Measurements from ENCODE around the gene SPIRE2.
"Not testable (repeated sequence)": the region's sequence is repeated elsewhere in the genome, so short reads cannot be mapped to it uniquely, and the experiment has no call there.

SPIRE2 gene, protein sequence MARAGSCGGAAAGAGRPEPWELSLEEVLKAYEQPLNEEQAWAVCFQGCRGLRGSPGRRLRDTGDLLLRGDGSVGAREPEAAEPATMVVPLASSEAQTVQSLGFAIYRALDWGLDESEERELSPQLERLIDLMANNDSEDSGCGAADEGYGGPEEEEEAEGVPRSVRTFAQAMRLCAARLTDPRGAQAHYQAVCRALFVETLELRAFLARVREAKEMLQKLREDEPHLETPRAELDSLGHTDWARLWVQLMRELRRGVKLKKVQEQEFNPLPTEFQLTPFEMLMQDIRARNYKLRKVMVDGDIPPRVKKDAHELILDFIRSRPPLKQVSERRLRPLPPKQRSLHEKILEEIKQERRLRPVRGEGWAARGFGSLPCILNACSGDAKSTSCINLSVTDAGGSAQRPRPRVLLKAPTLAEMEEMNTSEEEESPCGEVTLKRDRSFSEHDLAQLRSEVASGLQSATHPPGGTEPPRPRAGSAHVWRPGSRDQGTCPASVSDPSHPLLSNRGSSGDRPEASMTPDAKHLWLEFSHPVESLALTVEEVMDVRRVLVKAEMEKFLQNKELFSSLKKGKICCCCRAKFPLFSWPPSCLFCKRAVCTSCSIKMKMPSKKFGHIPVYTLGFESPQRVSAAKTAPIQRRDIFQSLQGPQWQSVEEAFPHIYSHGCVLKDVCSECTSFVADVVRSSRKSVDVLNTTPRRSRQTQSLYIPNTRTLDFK

GRCh38 chr16:89828199-89828869 is at the start of gene SPIRE2:
TSS of gene SPIRE2 (plus strand) at chr16:89828475. CDS start at chr16:89828551, 76 bp downstream.
- no peak for DNase-seq

DNA sequence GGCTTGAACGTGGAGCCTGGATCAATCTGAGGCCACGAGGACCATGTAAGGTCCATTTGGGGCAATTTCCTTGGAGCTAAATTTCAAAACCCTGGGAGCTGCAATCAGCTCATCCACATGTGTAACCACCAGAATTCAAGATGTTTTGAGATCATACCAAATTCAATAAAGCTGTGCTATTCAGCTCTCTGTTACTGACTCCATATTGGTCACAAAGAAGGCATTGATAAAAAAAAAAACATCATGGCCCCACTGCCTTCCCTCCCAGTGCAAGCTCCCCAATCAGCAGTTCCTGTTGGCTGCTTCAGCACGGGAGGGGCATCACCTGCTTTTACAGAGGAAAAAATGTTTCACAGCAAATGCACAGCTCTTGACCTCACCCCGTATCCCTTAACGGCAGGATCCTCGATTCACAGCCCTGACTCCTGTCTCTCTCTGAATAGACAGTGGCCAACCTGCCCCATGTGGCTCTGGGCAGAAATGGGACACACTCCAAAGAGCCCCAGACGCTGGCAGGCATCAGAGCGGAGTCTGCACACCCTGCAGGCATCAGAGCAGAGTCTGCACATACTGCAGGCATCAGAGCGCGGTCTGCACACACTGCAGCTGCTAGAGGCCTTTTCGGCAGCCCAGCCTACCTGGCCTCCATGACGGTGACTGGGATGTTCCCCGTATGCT is 48.9 kb upstream of the SPIRE2 start:
- no peak for DNase-seq

GRCh38 chr16:89779909-89780305 is 48.4 kb upstream of the SPIRE2 start:
- DNase-seq, result no peak

GRCh38 chr16:89782489-89782888 is 45.8 kb upstream of the SPIRE2 start:
- no peak for DNase-seq

DNA sequence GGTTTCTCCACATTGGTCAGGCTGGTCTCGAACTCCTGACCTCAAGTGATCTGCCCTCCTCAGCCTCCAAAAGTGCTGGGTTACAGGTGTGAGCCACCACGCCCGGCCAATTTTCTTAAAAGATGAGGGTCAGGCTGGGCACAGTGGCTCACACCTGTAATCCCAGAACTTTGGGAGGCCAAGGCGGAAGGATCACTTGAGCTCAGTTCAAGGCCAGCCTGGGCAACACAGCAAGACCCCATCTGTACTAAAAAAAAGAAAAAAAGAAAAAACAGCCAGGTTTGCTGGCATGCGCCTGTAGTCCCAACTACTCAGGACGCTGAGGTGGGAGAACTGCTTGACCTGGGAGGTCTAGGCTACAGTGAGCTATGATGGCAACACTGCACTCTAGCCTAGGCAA is 44.3 kb upstream of the SPIRE2 start:
- not testable (repeated sequence) for DNase-seq

- no peak for DNase-seq
These were observed 43.9 kb upstream of the SPIRE2 start for GRCh38 chr16:89784406-89784805.

DNA sequence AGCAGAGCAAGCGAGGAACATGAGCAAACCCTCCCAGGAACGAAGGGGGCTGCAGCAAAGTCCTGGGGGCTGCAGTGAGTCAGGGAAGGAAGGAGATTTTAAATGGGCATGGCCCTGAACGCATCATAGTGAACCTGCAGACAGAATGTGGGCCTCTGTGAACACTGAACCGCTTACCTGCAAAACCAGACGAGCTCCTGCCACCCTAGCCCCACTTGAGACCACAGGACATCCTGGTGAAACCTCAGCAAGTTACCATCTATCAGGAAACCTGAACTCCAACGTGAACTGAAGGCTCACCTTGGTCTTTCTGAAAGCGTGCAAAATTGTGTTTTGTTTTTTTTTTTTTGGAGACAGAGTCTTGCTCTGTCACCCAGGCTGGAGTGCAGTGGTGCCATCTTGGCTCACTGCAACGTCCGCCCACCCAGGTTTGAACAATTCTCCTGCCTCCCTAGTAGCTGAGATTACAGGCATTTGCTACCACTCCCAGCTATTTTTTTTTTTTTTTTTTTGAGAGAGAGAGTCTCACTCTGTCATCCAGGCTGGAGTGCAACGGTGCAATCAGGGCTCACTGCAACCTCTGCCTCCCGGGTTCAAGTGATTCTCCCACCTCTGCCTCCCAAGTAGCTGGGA is 42.6 kb upstream of the SPIRE2 start:
- DNase-seq, result no peak

DNA sequence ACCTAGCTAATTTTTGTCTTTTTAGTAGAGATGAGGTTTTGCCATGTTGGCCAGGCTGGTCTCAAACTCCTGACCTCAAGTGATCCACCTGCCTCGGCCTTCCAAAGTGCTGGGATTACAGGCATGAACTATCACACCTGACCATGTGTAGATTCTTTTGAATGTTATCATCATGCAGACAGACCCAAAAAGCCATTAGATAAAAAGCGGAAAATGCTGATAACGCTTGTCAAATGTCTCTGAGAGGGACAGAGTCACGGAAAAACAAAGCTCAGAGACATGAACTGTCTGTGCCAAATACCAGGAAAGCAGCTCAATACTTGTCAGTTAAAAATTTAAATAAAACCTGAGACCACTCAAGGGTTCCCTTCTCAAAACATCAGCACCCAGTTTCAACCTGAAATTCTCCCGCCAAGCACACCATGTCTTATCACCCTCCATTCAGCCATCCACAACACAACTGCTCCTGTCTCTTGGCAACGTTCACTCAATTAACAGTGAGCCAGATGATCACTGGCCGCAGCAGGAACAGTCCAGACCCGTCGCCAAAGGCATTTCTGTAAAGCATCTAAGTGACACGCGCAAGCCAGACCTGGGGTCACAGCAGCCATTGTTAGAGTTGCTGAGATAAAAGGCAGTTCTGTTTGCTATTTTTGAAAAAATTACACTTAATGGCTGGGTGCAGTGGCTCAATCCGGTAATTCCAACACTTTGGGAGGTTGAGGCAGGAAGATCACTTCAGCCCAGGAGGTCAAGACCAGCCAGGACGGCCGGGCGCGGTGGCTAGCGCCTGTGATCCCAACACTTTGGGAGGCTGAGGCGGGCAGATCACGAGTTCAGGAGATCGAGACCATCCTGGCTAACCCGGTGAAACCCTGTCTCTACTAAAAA is 41.6 kb upstream of the SPIRE2 start:
- DNase-seq, result no peak

DNA sequence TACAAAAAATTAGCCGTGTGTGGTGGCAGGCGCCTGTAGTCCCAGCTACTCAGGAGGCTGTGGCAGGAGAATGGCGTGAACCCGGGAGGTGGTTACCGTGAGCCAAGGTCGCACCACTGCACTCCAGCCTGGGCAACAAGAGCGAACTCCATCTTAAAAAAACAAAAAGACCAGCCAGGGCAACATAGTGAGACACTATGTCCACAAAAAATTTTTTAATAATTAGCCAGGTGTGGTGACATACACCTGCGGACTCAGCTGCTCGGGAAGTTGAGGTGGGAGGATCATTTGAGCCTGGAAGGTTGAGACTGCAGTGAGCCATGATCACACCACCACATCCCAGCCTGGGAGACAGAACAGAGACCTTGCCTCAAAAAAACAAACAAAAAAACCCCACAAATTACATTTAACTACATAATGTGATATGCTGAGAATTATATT is 40.9 kb upstream of the SPIRE2 start:
- no peak for DNase-seq

GRCh38 chr16:89791278-89791995 is 36.8 kb upstream of the SPIRE2 start:
- DNase-seq, result no peak

DNA sequence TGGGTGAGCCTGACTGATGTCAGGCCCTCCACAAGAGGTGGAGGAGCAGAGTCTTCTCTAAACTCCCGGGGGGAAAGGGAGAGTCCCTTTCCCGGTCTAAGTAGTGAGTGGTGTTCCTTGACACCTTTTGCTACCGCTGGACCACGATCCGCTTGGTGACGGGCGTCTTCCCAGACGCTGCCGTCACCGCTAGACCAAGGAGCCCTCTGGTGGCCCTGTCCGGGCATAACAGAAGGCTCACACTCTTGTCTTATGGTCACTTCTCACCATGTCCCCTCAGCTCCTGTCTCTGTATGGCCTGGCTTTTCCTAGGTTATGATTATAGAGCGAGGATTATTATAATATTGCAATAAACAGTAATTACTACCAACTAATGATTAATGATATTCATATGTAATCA is 35.2 kb upstream of the SPIRE2 start:
- DNase-seq, result not testable (repeated sequence)

- no peak for DNase-seq
These were observed 34.3 kb upstream of the SPIRE2 start for GRCh38 chr16:89793955-89794354.

GRCh38 chr16:89795676-89796075 is 32.6 kb upstream of the SPIRE2 start:
- DNase-seq, result no peak

DNA sequence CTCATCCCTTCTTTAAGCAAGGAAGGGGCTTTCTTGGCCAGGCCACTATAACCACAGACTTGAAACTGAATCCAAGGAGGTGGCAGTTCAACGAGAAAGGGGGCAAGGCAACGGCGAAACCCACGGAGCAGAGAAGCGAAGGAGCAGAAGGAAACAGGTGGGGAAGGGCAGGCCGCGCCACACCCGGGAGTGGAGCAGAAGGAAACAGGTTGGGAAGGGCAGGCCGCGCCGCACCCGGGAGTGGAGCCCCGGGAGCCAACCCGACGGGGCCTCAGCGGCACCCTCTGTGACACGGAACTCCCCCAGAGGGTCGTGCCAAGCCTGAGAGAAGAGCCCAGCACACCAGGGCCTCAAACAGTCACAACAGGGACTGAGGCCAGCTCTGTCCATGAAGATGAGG is 32.2 kb upstream of the SPIRE2 start:
- DNase-seq, result no peak

DNA sequence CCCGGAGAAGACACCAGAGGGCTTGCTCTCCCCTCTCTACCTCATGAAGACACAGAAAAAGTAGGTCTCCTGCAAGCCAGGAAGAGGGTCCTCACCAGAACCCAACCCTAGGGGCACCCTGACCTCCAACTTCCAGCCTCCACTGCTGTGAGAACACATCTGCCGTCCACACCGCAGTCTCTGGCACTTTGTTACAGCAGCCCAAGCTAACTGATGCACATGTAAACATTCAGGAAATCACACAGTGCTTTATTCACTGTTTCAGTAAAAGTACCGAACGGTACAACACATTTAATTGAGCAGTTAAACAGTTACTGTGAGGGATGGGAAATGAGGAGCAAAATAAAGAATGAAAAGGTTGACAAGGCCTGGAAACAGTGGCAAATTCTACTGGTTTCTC is 30.1 kb upstream of the SPIRE2 start:
- no peak for DNase-seq

DNA sequence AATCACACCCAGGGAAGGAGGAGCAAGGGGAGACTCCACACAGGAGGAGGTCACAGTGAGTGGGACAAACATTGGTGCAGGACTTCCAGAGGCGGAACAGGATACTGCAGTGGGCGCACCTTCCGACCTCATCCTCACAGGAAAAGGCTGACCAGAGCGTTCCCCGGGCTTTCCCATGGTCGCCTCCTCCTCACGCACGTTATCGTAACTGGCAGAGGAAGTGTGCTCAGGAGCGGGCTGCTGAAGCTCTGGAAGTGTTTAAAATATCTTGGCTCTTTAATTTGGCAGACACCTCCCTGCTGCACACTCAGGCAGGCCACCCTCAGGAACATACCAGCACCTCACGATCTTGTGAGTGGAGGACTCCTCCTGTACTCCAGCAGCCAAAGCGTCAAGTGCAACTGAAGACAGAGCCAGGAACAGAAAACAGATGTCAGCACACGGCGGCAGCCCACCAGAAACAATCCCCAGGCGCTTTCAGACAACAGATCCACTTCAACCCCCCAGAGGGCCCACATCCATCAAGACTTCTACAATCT is 29.4 kb upstream of the SPIRE2 start:
- no peak for DNase-seq

- no peak for DNase-seq
These were observed 26.5 kb upstream of the SPIRE2 start for GRCh38 chr16:89801800-89802199.

DNA sequence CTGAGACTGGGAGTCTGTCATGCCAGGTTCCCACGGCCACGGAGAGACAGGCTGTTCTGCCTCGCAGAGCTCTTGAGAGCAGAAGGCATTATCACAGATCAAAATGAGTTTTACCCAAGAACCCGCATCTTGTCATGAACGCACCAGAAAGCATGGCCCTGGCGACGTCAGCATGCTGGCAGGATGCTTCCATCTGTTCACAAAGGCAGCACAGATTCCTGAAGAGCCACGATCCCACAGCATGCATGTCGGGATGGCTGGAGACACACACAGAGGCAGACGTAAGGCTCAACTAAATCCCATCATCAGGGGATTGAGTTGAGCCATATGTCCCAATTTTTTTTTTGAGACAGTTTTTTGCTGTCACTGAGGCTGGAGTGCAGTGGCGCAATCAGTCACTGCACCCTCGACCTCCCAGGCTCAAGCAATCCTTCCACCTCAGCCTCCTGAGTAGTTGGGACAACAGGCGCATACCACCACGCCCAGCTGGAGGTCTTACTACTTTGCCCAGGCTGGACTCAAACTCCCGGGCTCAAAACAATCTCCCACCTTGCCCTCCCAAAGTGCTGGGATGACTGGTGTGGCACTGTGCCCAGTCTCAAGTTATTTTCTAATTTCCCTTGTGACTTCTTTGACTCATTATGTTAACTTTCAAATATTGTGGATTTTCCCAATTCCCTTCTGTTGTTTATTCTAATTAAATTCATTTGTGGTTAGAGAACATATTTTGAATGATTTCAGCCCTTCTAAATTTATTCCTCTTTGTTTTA is 23.0 kb upstream of the SPIRE2 start:
- DNase-seq, result no peak

DNA sequence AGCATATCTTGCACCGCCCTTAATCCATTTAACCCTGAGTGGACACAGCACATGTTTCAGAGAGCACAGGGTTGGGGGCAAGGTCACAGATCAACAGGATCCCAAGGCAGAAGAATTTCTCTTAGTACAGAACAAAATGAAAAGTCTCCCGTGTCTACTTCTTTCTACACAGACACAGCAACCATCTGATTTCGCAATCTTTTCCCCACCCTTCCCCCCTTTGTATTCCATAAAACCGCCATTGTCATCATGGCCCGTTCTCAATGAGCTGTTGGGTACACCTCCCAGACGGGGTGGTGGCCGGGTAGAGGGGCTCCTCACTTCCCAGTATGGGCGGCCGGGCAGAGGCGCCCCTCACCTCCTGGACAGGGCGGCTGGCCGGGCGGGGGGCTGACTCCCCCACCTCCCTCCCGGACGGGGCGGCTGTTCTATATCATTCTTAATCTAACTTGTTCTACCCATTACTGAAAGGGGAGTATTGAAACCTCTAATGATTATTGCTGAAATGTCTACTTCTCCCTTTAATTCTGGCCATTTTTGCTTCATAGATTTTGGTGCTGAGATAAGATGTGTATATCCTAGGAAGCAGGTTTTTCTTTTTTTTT is 21.6 kb upstream of the SPIRE2 start:
- DNase-seq, result not testable (repeated sequence)
